GM06990 (cell line): ENCODE results near the gene SUN2.

ENCODE experiments used
- DNase-seq: peaks from one replicate; pipeline ENCODE4 v3.0.0-alpha.2; 2011; ENCODE audit not compliant: insufficient read length; ENCODE audit errors: extremely low read depth
- H3K27me3 ChIP-seq: replicated peaks from 2 replicates; pipeline ENCODE4 v1.6.0; 2011; ENCODE audit warnings: low read length; ENCODE audit not compliant: control insufficient read depth, insufficient read depth
- H3K36me3 ChIP-seq: 2 replicates; pipeline ENCODE4 v1.5.1; 2011; ENCODE audit warnings: low read length; ENCODE audit not compliant: control insufficient read depth, insufficient read depth
- H3K4me3 ChIP-seq: replicated peaks from 2 replicates; pipeline ENCODE4 v1.5.1; 2011; ENCODE audit warnings: low read depth, mild to moderate bottlenecking, control low read depth, low read length
- TF ChIP-seq, protein P1 (sequence below): IDR thresholded peaks from 2 replicates; pipeline ENCODE4 v1.5.1; 2011; ENCODE audit warnings: low read length, control low read depth, mild to moderate bottlenecking, inconsistent platforms; ENCODE audit not compliant: insufficient read depth, poor library complexity, severe bottlenecking

SUN2 gene

DNA sequence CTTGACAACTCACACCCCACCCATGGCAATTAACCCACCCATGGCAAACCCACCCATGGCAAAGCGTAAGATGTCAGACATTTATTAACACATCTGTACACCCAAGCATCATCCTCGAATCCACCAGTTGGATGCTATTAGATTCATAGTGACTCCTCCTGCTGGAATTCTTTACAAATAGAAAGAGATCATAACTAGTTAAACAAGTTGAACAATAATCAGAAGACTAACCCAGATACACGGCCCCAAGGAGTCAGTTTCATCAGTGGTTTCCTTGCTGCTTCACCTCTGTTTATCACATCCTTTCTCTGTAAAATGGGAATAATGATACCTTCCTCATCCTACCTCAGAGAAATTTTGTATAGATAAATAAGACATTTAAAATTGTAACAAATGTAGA, 44.9 kb downstream of the SUN2 start:
- TF ChIP-seq, protein P1, sequence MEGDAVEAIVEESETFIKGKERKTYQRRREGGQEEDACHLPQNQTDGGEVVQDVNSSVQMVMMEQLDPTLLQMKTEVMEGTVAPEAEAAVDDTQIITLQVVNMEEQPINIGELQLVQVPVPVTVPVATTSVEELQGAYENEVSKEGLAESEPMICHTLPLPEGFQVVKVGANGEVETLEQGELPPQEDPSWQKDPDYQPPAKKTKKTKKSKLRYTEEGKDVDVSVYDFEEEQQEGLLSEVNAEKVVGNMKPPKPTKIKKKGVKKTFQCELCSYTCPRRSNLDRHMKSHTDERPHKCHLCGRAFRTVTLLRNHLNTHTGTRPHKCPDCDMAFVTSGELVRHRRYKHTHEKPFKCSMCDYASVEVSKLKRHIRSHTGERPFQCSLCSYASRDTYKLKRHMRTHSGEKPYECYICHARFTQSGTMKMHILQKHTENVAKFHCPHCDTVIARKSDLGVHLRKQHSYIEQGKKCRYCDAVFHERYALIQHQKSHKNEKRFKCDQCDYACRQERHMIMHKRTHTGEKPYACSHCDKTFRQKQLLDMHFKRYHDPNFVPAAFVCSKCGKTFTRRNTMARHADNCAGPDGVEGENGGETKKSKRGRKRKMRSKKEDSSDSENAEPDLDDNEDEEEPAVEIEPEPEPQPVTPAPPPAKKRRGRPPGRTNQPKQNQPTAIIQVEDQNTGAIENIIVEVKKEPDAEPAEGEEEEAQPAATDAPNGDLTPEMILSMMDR, result no peak
- no peak for DNase-seq
- Histone ChIP-seq H3K27me3 (no peaks in the 10 kb centered on the region), H3K4me3 (no peak overlapping the region), H3K36me3 (peaks cover 17% of the 10 kb centered on the region)

GRCh38 chr22:38710351-38710750, 45.4 kb downstream of the SUN2 start:
- DNase-seq, result no peak
- Histone ChIP-seq H3K36me3 (peaks cover 16% of the 10 kb centered on the region), H3K27me3 (no peaks in the 10 kb centered on the region), H3K4me3 (no peak overlapping the region)
- TF ChIP-seq, protein P1, result no peak

DNA sequence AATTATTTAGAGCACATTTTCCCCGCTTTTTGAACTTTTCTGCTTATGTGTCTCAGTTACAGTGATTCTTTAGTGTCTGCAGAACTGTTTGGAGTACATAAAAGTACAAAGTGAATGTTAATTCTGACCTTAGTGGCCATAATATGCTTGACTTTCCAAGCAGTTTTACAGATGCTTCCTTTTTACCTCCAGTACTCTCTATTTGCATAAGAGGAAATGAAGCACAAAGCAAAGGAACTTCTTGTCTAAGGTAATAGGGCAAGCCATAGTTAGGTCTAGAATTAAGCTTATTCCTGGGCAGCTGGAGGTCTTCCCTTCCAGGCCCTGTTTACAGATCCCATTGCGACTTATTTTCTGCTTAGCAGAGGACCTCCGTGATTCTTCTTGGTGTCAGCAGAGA, 46.5 kb downstream of the SUN2 start:
- peaks cover 10% of the 10 kb centered on the region for H3K36me3 ChIP-seq
- TF ChIP-seq, protein P1, result no peak
- H3K27me3 ChIP-seq, result no peaks in the 10 kb centered on the region
- no peak overlapping the region; the same call in 1 of the 2 replicates for H3K4me3 ChIP-seq
- no peak for DNase-seq

GRCh38 chr22:38707984-38708383, 47.8 kb downstream of the SUN2 start:
- TF ChIP-seq, protein P1, result no peak
- H3K27me3 ChIP-seq, result no peaks in the 10 kb centered on the region
- peak overlapping the region; percentile 92 for H3K4me3 ChIP-seq
- no peak for DNase-seq
- H3K36me3 ChIP-seq, result peaks cover 10% of the 10 kb centered on the region

DNA sequence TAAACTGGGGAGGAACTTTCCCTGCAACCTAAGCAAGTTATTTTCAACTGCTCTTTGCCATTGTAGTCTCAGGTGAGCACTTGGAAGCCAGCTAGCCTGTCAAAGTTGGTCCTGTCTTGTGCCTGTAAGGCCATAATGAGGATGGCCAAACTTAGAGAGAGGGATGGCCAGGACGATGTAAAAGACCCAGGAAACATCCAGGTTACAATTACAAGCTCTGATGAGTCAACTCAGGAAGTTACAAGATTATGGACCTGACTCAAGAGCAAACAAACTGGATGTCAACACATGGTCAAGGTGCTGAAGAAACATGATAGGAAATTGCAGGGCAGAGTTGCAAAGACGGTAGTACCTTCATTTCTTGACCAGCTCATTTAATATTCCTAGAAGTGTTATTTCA, 48.5 kb downstream of the SUN2 start:
- peak overlapping the region; percentile 92 for H3K4me3 ChIP-seq
- no peak for DNase-seq
- no peaks in the 10 kb centered on the region for H3K27me3 ChIP-seq
- H3K36me3 ChIP-seq, result peaks cover 6% of the 10 kb centered on the region
- TF ChIP-seq, protein P1, result no peak

DNA sequence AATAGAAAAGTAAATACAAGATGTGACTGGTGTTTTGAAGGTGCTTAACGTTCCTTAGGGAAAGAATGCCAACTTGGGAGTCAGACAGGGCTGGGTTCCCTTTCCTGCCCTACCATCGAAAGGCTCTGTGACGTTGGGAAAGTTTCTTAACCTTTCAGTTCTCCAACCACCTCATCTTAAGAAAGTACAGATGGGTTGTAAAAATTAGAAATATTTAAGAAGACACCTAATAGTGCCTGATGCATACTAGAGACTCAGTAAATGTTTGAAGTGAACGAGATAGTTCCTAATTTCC, 49.0 kb downstream of the SUN2 start:
- TF ChIP-seq, protein P1, result no peak
- no peaks in the 10 kb centered on the region for H3K27me3 ChIP-seq
- DNase-seq, result no peak
- peak overlapping the region; percentile 92 for H3K4me3 ChIP-seq
- peaks cover 5% of the 10 kb centered on the region; the same call in 1 of the 2 replicates for H3K36me3 ChIP-seq
